Keratinocyte (primary cell): ENCODE data around the gene ZBBX. TPM values are rescaled to one million over a fixed set of nuclear protein-coding genes. Genes with fewer than 3 reads are reported as not detected.

ENCODE experiments used
- DNase-seq: peaks from one replicate; pipeline ENCODE4 v3.0.0-alpha.2; 2011; ENCODE audit warnings: low read depth, missing footprints, low spot score
- FAIRE-seq: peaks from 2 replicates; lab custom pipeline; 2011; peaks lifted over from hg19 to GRCh38; lab: Jason Lieb, UNC
- H2AFZ ChIP-seq: 2 replicates; pipeline ENCODE4 v1.6.0; 2012; ENCODE audit warnings: low read length, control low read depth, inconsistent platforms; ENCODE audit not compliant: control insufficient read depth
- H3K27ac ChIP-seq: 2 replicates; pipeline ENCODE4 v1.5.1; 2011; ENCODE audit warnings: low read length; ENCODE audit not compliant: control insufficient read depth, insufficient read depth
- H3K27me3 ChIP-seq: 3 replicates; pipeline ENCODE4 v1.6.0; 2011; ENCODE audit warnings: low read length; ENCODE audit not compliant: control insufficient read depth, insufficient read depth; ENCODE audit errors: extremely low read depth
- H3K36me3 ChIP-seq, 2 experiments: 2 replicates in 1 of 2; 3 replicates in 1 of 2; pipeline ENCODE4 v1.5.1; 2011; ENCODE audit warnings: low read length in 2 of 2, mild to moderate bottlenecking in 1 of 2; ENCODE audit not compliant: control insufficient read depth in 2 of 2, insufficient read depth in 2 of 2; ENCODE audit errors: extremely low read depth in 1 of 2
- H3K4me1 ChIP-seq: 3 replicates; pipeline ENCODE4 v1.5.1; 2011; ENCODE audit warnings: low read length; ENCODE audit not compliant: control insufficient read depth, insufficient read depth; ENCODE audit errors: extremely low read depth
- H3K4me2 ChIP-seq: 3 replicates; pipeline ENCODE4 v1.6.0; 2011; ENCODE audit warnings: low read depth, low read length; ENCODE audit not compliant: control insufficient read depth, insufficient read depth; ENCODE audit errors: extremely low read depth
- H3K4me3 ChIP-seq, 3 experiments: fragments of 200-600 bp in 1 of 3; sonication (generic) in 1 of 3; 2 replicates in 2 of 3; 3 replicates in 1 of 3; pipeline ENCODE4 v1.5.1; 2011 to 2016; ENCODE audit warnings: low read length in 3 of 3, mild to moderate bottlenecking in 3 of 3, control low read depth in 2 of 3, inconsistent platforms in 1 of 3, low read depth in 1 of 3, mixed read lengths in 1 of 3, mixed run types in 1 of 3, moderate library complexity in 1 of 3; ENCODE audit not compliant: control insufficient read depth in 2 of 3, insufficient read depth in 2 of 3; ENCODE audit errors: extremely low read depth in 1 of 3
- H3K79me2 ChIP-seq: 2 replicates; pipeline ENCODE4 v1.6.0; 2012; ENCODE audit warnings: low read length; ENCODE audit not compliant: control insufficient read depth, insufficient read depth
- H3K9ac ChIP-seq: 3 replicates; pipeline ENCODE4 v1.6.0; 2011; ENCODE audit warnings: low read length; ENCODE audit not compliant: control insufficient read depth, insufficient read depth; ENCODE audit errors: extremely low read depth
- H3K9me1 ChIP-seq: 3 replicates; pipeline ENCODE4 v1.6.0; 2011; ENCODE audit warnings: low read length; ENCODE audit not compliant: control insufficient read depth, insufficient read depth; ENCODE audit errors: extremely low read depth
- H3K9me3 ChIP-seq: 2 replicates; pipeline ENCODE4 v1.5.1; 2012; ENCODE audit warnings: low read depth, low read length; ENCODE audit not compliant: control insufficient read depth
- H4K20me1 ChIP-seq: 3 replicates; pipeline ENCODE4 v1.6.0; 2011; ENCODE audit warnings: low read length; ENCODE audit not compliant: control insufficient read depth, insufficient read depth; ENCODE audit errors: extremely low read depth
- CTCF ChIP-seq, 3 experiments: IDR thresholded peaks in 1 of 3; conservative IDR thresholded peaks in 1 of 3; optimal IDR thresholded peaks in 1 of 3; 2 replicates in 2 of 3; 3 replicates in 1 of 3; pipeline versions ENCODE3 to v1.5.1; 2011; ENCODE audit warnings: low read length in 3 of 3, mild to moderate bottlenecking in 3 of 3, moderate library complexity in 2 of 3, control low read depth in 1 of 3, inconsistent platforms in 1 of 3; ENCODE audit not compliant: insufficient read depth in 2 of 3; ENCODE audit errors: extremely low read depth in 1 of 3
- EZH2 ChIP-seq: IDR thresholded peaks from one replicate; pipeline ENCODE4 v1.6.1; 2012; ENCODE audit warnings: inconsistent platforms, mild to moderate bottlenecking, low read length, moderate library complexity
- dilution Hi-C: fragments of 300-500 bp; cut with MboI; formaldehyde crosslinking; loops from one replicate; pipeline ENCODE4 v1.7.0; 2020; ENCODE audit warnings: low sequenced_read_pairs; ENCODE audit not compliant: extremely low pct_ligation_motif_present
- polyA plus RNA-seq, 5 experiments: library from polyadenylated mRNA; depleted of rRNA in 3 of 5; stranded (reverse) in 3 of 5; stranded (forward) in 1 of 5; unstranded in 1 of 5; fragments of >200 nt; gene quantifications; 1 replicate in 1 of 5; 2 replicates in 3 of 5; 3 replicates in 1 of 5; pipeline versions ENCODE4 v1.2.1 to v1.2.3, GENCODE V29; 2011 to 2012; ENCODE audit warnings: missing spikeins in 2 of 5, low read depth in 1 of 5, low replicate concordance in 1 of 5

Gene ZBBX
- polyA plus RNA-seq, 1 donor (not counting 4 experiments of a cell fraction or from before 2014, with no cell fraction given): not detected

DNA sequence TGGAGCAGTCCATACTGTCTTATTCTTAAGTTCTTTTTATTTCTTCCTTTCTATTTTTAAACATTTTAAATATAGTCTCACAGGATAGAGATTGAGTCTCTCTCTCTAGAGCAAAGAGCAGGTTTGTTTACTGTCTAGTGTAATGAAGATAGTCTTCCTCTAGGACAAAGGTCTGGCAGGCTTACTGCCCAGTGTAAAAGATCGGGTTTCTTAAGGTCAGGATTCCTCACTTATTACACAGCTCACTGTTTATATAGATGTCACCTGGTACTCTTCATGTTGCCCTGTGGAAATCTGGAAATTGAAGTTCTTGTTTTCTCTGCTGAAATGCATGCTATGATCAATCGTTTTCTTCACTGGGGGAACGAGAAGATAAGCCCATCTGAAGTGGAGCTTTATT, 76.0 kb downstream of the ZBBX start:
- TF ChIP-seq CTCF (optimal IDR thresholded peaks at IDR 0.05 in 1 of 3, IDR thresholded peaks at IDR 0.05 in 1 of 3, conservative IDR thresholded peaks at IDR 0.05 in 1 of 3; ENCODE audit: extremely low read depth in 1 of 3, insufficient read depth in 2 of 3, low read length in 3 of 3) (no peak), EZH2 (no peak)
- no peak overlapping the region for H3K4me2 ChIP-seq
- no peaks in the 10 kb centered on the region for H3K9me1 ChIP-seq
- no peaks in the 10 kb centered on the region for H3K79me2 ChIP-seq
- dilution Hi-C loops: no loop called here
- H3K27me3 ChIP-seq: no peaks in the 10 kb centered on the region
- no peak overlapping the region for H3K27ac ChIP-seq
- no peaks in the 10 kb centered on the region for H3K4me1 ChIP-seq
- H3K36me3 ChIP-seq: no peaks in the 10 kb centered on the region
- no peak overlapping the region for H3K4me3 ChIP-seq
- FAIRE-seq (no peak), DNase-seq (no peak)
- no peak overlapping the region for H2AFZ ChIP-seq
- H4K20me1 ChIP-seq: no peaks in the 10 kb centered on the region
- H3K9ac ChIP-seq: no peak overlapping the region
- no peaks in the 10 kb centered on the region for H3K9me3 ChIP-seq

DNA sequence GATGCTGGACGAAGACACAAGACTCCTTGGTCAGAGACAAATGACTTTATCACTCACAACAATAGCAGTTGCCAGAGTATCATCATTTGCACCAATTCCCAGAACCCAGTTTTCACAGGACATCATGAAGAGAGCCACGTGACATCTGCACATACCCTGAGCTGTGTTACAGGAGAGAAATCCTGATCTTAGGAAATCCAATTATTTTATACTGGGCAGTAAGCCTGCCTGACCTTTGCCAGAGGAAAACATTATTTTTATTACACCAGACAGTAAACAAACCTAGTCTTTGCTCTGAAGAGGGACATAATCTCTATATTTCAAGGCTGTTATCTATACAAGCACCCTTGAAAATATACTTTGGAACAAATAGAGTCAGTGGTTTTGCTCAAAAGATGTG, 77.4 kb downstream of the ZBBX start:
- Histone ChIP-seq H3K79me2 (no peaks in the 10 kb centered on the region), H3K4me3 (no peak overlapping the region), H3K27ac (no peak overlapping the region), H3K4me2 (no peak overlapping the region), H3K9me3 (no peaks in the 10 kb centered on the region), H3K4me1 (no peaks in the 10 kb centered on the region), H4K20me1 (no peaks in the 10 kb centered on the region), H3K27me3 (no peaks in the 10 kb centered on the region), H2AFZ (no peak overlapping the region), H3K36me3 (no peaks in the 10 kb centered on the region), H3K9me1 (no peaks in the 10 kb centered on the region), H3K9ac (no peak overlapping the region)
- DNase-seq (no peak), FAIRE-seq (no peak)
- dilution Hi-C loops: no loop called here
- TF ChIP-seq EZH2 (no peak), CTCF (optimal IDR thresholded peaks at IDR 0.05 in 1 of 3, IDR thresholded peaks at IDR 0.05 in 1 of 3, conservative IDR thresholded peaks at IDR 0.05 in 1 of 3; ENCODE audit: extremely low read depth in 1 of 3, insufficient read depth in 2 of 3, low read length in 3 of 3) (no peak)
